EL (cell line): Measurements from ENCODE around the gene KDM1B.
"Not testable (repeated sequence)": the region's sequence is repeated elsewhere in the genome, so short reads cannot be mapped to it uniquely, and the experiment has no call there.

Experiments used
- DNase-seq: peaks from one replicate; pipeline ENCODE4 v3.0.0-alpha.2; 2016

KDM1B gene

GRCh38 chr6:18203786-18204185 is 48.6 kb downstream of the KDM1B start:
- DNase-seq: no peak

GRCh38 chr6:18204691-18205090 is 49.5 kb downstream of the KDM1B start:
- no peak for DNase-seq

GRCh38 chr6:18206591-18206990 is 51.4 kb downstream of the KDM1B start:
- DNase-seq: no peak

GRCh38 chr6:18207438-18207837 is 52.2 kb downstream of the KDM1B start:
- no peak for DNase-seq

- DNase-seq: no peak
These were observed 52.7 kb downstream of the KDM1B start for GRCh38 chr6:18207949-18208348.

- DNase-seq: not testable (repeated sequence)
These were observed 53.6 kb downstream of the KDM1B start for GRCh38 chr6:18208778-18209177.

DNA sequence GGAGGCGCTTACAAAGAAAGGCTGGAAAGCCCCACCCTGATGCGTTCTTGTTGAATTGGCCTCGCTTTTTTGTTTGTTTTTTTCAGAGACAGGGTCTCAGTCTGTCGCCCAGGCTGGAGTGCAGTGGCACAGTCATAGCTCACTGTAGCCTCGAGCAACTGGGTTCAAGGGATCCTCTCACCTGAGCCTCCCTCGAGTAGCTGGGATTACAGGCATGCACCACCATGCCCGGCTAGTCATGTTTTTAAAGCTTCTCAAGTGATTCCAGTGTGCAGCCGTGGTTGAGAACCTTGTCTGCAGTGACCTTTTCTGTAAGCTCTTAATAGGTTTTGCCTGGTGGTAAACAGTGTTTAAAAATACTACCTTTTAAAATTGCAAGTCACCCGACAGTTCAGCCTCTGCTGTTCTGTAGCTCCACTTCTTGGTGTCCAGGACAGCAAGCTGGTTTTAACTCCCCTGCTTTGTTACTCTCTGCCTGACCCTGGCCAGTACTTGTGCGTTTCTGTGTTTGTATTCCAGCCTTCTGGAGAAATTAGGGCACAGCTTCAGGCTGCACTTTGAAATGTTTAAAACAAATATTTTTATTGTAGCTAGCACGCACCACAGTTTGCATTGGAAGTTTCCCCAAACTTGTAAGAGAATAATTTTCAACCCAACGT is 54.4 kb downstream of the KDM1B start:
- no peak for DNase-seq

DNA sequence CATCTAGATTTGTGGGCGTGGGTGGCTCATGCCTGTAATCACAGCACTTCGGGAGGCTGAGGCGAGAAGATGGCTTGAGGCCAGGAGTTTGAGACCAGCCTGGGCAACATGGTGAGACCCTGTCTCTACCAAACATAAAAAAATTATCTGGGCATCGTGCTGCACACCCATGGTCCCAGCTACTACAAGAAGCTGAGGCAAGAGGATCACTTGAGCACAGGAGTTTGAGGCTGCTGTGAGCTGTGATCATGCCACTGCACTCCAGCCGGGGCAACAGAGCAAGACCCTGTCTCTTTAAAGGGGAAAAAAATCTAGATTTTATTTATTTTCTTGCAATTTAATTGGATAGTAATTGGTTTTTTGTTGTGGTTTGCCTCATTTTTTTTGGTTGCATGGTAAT is 55.5 kb downstream of the KDM1B start:
- no peak for DNase-seq

- DNase-seq: no peak
These were observed 56.1 kb downstream of the KDM1B start for GRCh38 chr6:18211338-18211737.

DNA sequence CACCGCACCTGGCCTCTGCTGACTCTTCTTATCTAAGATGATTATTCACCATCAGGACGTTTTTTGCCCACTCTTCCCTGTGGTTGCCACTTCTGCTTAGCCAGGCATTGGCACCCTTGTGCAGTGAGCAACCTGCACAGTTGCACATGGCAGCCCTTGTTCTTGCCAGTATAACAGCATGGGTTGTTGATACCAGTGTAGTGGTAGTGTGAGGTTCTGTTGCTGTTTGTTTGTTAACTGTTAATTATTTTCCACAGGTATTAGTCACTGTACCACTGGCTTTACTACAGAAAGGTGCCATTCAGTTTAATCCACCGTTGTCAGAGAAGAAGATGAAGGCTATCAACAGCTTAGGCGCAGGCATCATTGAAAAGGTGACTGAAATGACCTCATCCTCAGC is 57.0 kb downstream of the KDM1B start:
- DNase-seq: no peak

- no peak for DNase-seq
These were observed 58.2 kb downstream of the KDM1B start for GRCh38 chr6:18213439-18213838.

DNA sequence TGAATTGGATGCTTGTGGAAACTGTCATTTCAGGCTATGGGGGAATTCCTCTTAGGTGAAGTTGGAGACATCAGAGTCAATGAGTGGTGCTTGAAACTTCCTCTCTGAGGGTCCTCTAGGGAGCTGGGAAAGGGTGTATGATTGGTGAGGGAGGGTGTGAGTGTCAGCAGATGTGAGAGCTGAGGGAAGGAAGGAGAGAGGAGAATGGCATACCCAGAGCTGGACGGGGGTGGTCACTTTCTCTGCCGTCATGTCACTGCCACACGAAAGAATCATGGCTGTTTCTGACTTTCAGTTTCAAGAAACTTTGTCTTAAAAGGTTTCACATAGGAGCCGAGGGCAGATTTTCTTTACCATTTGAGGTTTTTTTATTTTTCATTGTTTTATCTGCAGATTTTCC is 58.8 kb downstream of the KDM1B start:
- DNase-seq: no peak

GRCh38 chr6:18215436-18215835 is 60.2 kb downstream of the KDM1B start:
- DNase-seq: no peak

GRCh38 chr6:18216411-18216810 is 61.2 kb downstream of the KDM1B start:
- peak; percentile 80 for DNase-seq

GRCh38 chr6:18218233-18218632 is 63.0 kb downstream of the KDM1B start:
- DNase-seq: no peak

DNA sequence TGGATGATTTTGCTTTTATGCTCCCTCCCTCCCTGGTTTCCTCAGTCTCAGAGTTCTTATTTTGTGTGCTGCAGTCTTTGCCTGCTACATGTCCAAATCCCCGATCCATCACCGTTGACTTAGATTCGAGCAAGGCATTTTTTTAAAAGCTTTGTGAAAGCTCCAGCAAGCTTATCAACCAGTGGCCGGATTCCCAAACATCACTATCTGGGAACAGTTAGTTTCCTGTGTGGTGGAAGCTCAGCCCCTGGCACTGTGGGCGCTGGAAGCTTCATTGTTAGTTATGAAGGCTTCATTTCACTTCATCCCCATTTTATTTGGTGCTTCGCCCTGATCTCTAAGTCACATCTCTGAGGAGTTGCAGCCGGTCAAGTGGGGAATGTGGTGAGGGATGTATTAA is 64.4 kb downstream of the KDM1B start:
- DNase-seq: no peak

- DNase-seq: no peak
These were observed 66.0 kb downstream of the KDM1B start for GRCh38 chr6:18221288-18221615.

DNA sequence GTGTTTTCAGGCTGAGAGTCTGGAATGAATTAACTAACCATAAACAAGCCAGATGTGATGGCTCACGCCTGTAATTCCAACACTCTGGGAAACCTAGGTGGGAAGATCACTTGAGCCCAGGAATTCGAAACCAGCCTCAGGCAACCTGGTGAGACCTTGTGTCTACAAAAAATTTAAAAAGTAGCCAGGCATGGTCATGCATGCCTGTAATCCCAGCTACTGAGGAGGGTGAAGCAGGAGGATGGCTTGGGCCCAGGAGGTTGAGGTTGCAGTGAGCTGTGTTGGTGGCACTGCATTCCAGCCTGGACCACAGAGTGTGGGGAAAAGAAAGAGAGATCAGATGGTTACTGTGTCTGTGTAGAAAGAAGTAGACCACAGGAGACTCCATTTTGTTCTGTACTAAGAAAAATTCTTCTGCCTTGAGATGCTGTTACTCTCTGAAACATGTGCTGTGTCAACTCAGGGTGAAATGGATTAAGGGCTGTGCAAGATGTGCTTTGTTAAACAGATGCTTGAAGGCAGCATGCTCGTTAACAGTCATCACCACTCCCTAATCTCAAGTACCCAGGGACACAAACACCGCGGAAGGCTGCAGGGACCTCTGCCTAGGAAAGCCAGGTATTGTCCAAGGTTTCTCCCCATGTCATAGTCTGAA is 71.4 kb downstream of the KDM1B start:
- DNase-seq: peak; percentile 73

DNA sequence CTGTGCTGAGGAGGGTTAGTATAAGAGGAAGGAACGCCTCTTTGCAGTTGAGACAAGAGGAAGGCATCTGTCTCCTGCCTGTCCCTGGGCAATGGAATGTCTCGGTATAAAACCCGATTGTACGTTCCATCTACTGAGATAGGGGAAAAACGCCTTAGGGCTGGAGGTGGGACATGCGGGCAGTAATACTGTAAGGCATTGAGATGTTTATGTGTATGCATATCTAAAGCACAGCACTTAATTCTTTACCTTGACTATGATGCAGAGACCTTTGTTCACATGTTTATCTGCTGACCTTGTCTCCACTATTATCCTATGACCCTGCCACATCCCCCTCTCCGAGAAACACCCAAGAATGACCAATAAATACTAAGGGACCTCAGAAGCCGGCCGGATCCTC is 71.9 kb downstream of the KDM1B start:
- DNase-seq: not testable (repeated sequence)

GRCh38 chr6:18228590-18228989 is 73.4 kb downstream of the KDM1B start:
- DNase-seq: not testable (repeated sequence)

DNA sequence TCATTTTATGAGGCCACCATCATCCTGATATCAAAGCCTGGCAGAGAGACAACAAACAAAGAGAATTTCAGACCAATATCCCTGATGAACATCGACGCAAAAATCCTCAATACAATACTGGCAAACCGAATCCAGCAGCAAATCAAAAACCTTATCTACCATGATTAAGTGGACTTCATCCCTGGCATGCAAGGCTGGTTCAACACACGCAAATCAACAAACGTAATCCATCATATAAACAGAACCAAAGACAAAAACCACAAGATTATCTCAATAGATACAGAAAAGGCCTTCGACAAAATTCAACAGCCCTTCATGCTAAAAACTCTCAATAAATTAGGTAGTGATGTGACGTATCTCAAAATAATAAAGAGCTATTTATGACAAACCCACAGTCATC is 76.6 kb downstream of the KDM1B start:
- not testable (repeated sequence) for DNase-seq

- DNase-seq: not testable (repeated sequence)
These were observed 78.5 kb downstream of the KDM1B start for GRCh38 chr6:18233770-18234169.

GRCh38 chr6:18234564-18234963 is 79.3 kb downstream of the KDM1B start:
- DNase-seq: no peak

GRCh38 chr6:18235524-18235923 is 80.3 kb downstream of the KDM1B start:
- no peak for DNase-seq

DNA sequence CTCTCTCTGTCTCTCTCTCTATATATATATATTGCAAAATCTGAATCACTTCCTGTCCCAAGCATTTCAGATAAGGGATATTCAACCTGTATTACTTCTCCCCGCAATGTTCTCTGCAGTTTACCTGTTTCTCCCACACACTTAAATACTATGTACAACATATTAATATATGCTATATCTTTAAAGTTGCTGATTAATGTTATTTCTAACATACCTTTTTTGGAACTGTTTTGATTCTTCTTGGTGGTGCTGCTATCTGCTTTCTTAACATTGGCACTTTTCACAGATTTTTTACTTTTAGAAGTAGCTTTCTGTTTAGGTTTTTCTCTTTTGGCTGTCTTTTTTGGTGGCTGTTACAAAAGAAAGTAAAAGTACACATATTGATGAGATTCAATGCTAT is 81.9 kb downstream of the KDM1B start:
- no peak for DNase-seq
